Spleen (tissue), 7 donors: ENCODE measurements around the gene RGS6.

Experiments used
- CTCF ChIP-seq, 11 experiments: fragments of 200-600 bp in 7 of 11; fragments of 450-650 bp in 4 of 11; sonication (generic) in 4 of 11; IDR thresholded peaks in 8 of 11; conservative IDR thresholded peaks in 3 of 11; 1 replicate in 7 of 11; 2 replicates in 4 of 11; pipeline versions ENCODE4 v1.4.0 to v1.8.0; 2016 to 2021; ENCODE audit warnings: antibody characterized with exemption in 11 of 11, inconsistent platforms in 4 of 11, mild to moderate bottlenecking in 1 of 11
- POLR2AphosphoS5 ChIP-seq, 3 donors: sonication (generic); formaldehyde crosslinking; IDR thresholded peaks; one replicate each; pipeline ENCODE4 v1.5.1; 2017; ENCODE audit warnings: antibody characterized with exemption in 3 of 3
- donor health status: DM: no; HTN: no; CAD: no; lungs with moderate emphysema.
- donor health status: DM: no; HTN: no; CAD: no.
- donor health status: DM: no; HTN: no; CAD: no.

GRCh38 chr14:72264716-72265115, 332.5 kb downstream of the RGS6 start:
- TF ChIP-seq CTCF (IDR thresholded peaks at IDR 0.05 in 8 of 11, conservative IDR thresholded peaks at IDR 0.05 in 3 of 11) (no peak), POLR2AphosphoS5 (IDR thresholded peaks at IDR 0.05) (no peak)
